Measurements from ENCODE around the gene HLA-F. TPM values are rescaled to one million over a fixed set of nuclear protein-coding genes. Genes with fewer than 3 reads are reported as not detected.
A peak's percentile ranks its signal among the peaks of the same experiment; 100 is the strongest.

HLA-F gene
- total RNA-seq, 4 donors from 2014 or later, result 14.2 to 146 (median 104) TPM

DNA sequence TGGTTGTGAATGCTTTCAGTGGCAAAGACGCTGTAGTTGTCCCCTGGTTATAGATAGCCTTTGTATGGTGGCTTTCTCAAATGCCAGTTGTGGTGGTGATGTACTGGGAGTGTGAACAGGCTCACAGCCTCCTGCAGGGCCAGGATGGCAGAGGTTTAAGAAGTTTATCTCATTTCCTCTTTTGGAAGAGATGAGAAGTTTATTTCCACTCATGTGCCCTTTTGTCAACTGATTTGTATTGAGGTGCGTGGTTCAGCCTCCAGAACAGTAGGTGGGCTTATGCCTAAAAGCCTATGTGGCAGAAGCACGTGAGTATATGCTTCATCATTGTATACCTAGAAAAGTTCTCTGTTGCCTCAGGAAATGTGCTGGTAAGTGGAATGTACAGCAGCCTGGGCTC, 28.6 kb upstream of the HLA-F start:
- H3K36me3 ChIP-seq, result no peaks in the 10 kb centered on the region
- H3K4me1 ChIP-seq, result no peaks in the 10 kb centered on the region
- H3K27ac ChIP-seq, result no peak overlapping the region
- intact Hi-C loops (cut with DNase I; ENCODE audit: low total_unique reads), result no loop called here
- no peak for TF ChIP-seq POLR2A (IDR thresholded peaks at IDR 0.05)
- TF ChIP-seq, protein P1, sequence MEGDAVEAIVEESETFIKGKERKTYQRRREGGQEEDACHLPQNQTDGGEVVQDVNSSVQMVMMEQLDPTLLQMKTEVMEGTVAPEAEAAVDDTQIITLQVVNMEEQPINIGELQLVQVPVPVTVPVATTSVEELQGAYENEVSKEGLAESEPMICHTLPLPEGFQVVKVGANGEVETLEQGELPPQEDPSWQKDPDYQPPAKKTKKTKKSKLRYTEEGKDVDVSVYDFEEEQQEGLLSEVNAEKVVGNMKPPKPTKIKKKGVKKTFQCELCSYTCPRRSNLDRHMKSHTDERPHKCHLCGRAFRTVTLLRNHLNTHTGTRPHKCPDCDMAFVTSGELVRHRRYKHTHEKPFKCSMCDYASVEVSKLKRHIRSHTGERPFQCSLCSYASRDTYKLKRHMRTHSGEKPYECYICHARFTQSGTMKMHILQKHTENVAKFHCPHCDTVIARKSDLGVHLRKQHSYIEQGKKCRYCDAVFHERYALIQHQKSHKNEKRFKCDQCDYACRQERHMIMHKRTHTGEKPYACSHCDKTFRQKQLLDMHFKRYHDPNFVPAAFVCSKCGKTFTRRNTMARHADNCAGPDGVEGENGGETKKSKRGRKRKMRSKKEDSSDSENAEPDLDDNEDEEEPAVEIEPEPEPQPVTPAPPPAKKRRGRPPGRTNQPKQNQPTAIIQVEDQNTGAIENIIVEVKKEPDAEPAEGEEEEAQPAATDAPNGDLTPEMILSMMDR (IDR thresholded peaks at IDR 0.05), result no peak
- DNase-seq, result no peak
- no peak overlapping the region for H3K4me3 ChIP-seq
- no peaks in the 10 kb centered on the region for H3K9me3 ChIP-seq
- no peaks in the 10 kb centered on the region for H3K27me3 ChIP-seq

DNA sequence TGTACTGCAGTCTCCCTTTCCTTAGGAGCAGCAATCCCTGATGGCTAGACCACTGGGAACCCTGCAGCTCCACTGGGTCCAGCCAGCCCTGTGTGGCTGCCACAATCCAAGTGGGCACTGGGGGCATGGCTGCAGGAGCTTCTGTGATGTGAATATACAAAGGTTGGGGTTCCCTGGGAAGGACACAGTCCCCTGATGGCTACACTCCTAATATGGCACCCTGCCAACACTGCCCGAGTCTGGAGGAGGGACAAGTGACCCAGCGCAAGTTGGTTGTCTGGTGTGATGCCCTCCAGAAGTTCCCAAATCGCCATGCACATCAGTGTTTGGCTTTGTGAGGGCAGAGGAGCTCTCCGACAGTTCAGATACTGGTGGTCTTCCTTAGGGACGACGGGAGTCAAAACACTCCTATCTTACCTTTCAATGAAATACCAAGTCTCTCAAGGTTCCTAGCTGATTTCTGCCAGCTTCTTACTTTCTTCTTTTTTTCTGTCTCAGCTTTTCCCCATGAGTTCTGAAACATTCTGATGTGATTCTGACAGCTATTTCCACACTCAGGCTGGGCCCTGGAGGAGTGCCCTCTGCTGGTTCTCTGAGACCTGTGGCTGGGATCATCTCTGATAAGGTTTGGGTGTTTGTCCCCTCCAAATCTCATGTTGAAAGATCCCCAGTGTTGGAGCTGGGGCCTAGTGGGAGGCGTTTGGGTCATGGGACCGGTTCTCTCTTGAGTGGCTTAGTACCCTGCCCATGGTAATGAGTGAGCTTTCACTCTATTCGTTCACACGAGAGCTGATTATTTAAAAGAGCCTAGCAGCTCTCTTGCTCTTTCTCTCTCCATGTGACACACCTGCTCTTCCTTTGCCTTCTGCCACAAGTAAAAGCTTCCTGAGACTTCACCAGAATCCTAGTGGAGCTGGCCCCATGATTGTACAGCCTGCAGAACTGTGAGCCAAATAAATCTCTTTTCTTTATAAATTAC, 26.8 kb upstream of the HLA-F start:
- DNase-seq, result no peak
- H3K4me3 ChIP-seq, result no peak overlapping the region
- TF ChIP-seq, protein P1 (IDR thresholded peaks at IDR 0.05), result no peak
- TF ChIP-seq POLR2A (IDR thresholded peaks at IDR 0.05), result no peak
- H3K4me1 ChIP-seq, result no peaks in the 10 kb centered on the region
- H3K9me3 ChIP-seq, result no peaks in the 10 kb centered on the region
- H3K27ac ChIP-seq, result no peak overlapping the region
- no peaks in the 10 kb centered on the region for H3K36me3 ChIP-seq
- no peaks in the 10 kb centered on the region for H3K27me3 ChIP-seq
- intact Hi-C loops (cut with DNase I; ENCODE audit: low total_unique reads), result no loop called here

DNA sequence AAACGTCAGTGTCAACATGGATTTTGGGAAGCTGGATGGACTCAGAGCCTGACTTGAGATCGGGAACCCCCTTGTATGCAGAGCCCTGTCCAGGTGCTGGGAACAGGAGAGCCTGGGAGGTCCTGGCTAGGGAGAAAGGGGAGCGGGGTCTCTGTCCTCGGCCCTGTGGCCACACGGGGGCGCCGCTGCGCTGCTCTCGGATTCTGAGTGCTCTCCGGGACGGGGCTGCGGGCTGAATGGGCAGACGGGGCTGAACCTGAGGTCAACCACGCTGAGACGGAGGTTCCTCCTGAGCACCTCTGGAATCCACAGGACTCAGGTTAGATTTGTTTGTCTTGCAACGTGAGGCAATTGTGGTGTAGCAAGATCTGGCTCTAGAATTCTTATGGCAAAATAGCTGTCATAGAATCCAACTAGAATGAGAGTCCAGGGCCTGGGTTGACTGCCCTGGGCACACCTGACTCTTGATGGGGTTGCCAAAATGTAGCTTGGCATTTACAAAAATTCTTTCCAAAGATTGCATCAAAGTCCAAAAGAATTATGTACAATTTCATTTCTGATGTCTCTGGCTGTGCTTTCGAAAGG, 20.6 kb upstream of the HLA-F start:
- H3K4me3 ChIP-seq, result no peak overlapping the region
- no peaks in the 10 kb centered on the region for H3K4me1 ChIP-seq
- intact Hi-C loops (cut with DNase I; ENCODE audit: low total_unique reads), result loop anchor here (10.0 kb wide), 1 partner anchor 132 kb away; no protein-coding TSS in a partner anchor
- H3K36me3 ChIP-seq, result no peaks in the 10 kb centered on the region
- H3K27ac ChIP-seq, result no peak overlapping the region
- DNase-seq, result no peak
- H3K27me3 ChIP-seq, result no peaks in the 10 kb centered on the region
- no peaks in the 10 kb centered on the region for H3K9me3 ChIP-seq
- TF ChIP-seq POLR2A (IDR thresholded peaks at IDR 0.05), result no peak
- TF ChIP-seq, protein P1 (IDR thresholded peaks at IDR 0.05), result peak in 2 of 4 experiments; percentile 17 to 27

DNA sequence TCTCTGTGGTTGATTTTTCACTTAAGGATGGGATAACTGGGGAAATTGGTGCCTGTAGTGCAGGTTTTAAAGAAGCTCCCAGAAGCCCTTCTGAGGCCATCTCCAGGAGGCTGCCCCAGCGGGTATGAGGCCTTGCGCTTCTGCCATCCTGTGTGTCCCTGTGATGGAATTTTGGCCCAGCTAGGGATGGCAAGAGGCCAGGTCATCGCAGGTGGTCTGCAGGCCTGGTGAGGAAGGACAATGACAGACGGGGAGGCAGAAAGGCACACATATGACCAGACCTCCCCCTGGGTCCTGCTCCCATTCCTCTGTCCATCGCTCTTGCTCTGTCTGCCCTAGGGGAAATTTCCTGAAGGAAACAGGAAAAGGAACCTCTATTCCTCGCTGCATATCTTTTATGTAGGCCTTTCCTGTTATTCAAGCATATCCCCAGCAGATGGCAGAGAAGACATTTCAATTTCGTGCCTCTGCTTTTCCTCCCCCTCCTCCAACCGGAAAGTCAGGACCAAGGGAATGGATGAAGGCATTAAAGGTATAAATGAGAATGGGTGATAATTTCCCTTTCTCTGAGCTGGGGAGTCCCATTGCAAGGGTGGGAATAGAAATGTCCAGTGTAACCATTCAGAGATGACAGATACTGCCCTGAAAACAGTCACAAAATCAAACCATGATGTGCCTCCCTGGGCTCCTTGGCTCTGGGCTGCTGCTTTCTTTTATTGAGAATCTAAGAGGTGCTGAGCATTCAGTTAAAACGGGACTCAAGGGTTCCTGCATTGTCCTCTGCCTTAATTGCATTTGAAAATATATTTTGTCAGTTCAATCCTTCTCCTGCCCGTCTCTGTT, 17.6 kb upstream of the HLA-F start:
- TF ChIP-seq POLR2A (IDR thresholded peaks at IDR 0.05), result no peak
- TF ChIP-seq, protein P1 (IDR thresholded peaks at IDR 0.05), result peak; percentile 47 to 80 (median 66)
- H3K27me3 ChIP-seq, result no peaks in the 10 kb centered on the region

More for the DNA sequence above, 17.6 kb upstream of the HLA-F start:
- Histone ChIP-seq H3K4me3 (no peak overlapping the region), H3K9me3 (no peaks in the 10 kb centered on the region), H3K36me3 (no peaks in the 10 kb centered on the region), H3K4me1 (no peaks in the 10 kb centered on the region), H3K27ac (no peak overlapping the region)
- intact Hi-C loops (cut with DNase I; ENCODE audit: low total_unique reads), result loop anchor here (10.0 kb wide), 1 partner anchor 129 kb away; no protein-coding TSS in a partner anchor
- peak in 1 of 2 donors; percentile 40 for DNase-seq

All from uterus (tissue), 4 donors.